WTC11 (cell line): Measurements from ENCODE around the gene CLSTN2.

Experiments
- NR3C1 ChIP-seq: sonication (generic); formaldehyde crosslinking; conservative IDR thresholded peaks from 2 replicates; pipeline ENCODE4 v1.8.1; 2023; ENCODE audit warnings: low read depth, mild to moderate bottlenecking, missing genetic modification reagents
- RELA ChIP-seq: sonication (generic); formaldehyde crosslinking; IDR thresholded peaks from 2 replicates; pipeline ENCODE4 v1.8.1; 2022; ENCODE audit warnings: missing genetic modification reagents, mild to moderate bottlenecking, borderline replicate concordance
- SMAD3 ChIP-seq: sonication (generic); formaldehyde crosslinking; IDR thresholded peaks from 2 replicates; pipeline ENCODE4 v1.8.0; 2022; ENCODE audit warnings: missing genetic modification reagents, mild to moderate bottlenecking, borderline replicate concordance
- TP53 ChIP-seq: sonication (generic); formaldehyde crosslinking; IDR thresholded peaks from 2 replicates; pipeline ENCODE4 v1.8.1; 2023; ENCODE audit warnings: mild to moderate bottlenecking, missing genetic modification reagents
- TF ChIP-seq, protein P1 (sequence below): fragments of 200-600 bp; IDR thresholded peaks from 2 replicates; pipeline ENCODE4 v1.8.0; 2022; ENCODE audit warnings: antibody characterized with exemption

- TF ChIP-seq NR3C1 (CRISPR knock-in tag) (no peak), TP53 (CRISPR knock-in tag) (no peak), SMAD3 (CRISPR knock-in tag) (no peak), RELA (CRISPR knock-in tag) (no peak)
- TF ChIP-seq, protein P1, sequence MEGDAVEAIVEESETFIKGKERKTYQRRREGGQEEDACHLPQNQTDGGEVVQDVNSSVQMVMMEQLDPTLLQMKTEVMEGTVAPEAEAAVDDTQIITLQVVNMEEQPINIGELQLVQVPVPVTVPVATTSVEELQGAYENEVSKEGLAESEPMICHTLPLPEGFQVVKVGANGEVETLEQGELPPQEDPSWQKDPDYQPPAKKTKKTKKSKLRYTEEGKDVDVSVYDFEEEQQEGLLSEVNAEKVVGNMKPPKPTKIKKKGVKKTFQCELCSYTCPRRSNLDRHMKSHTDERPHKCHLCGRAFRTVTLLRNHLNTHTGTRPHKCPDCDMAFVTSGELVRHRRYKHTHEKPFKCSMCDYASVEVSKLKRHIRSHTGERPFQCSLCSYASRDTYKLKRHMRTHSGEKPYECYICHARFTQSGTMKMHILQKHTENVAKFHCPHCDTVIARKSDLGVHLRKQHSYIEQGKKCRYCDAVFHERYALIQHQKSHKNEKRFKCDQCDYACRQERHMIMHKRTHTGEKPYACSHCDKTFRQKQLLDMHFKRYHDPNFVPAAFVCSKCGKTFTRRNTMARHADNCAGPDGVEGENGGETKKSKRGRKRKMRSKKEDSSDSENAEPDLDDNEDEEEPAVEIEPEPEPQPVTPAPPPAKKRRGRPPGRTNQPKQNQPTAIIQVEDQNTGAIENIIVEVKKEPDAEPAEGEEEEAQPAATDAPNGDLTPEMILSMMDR, result no peak
Observed at GRCh38 chr3:140572334-140572733, 637.3 kb downstream of the CLSTN2 start.
